ENCODE data around the gene PPARA.
"Not testable (repeated sequence)": the region's sequence is repeated elsewhere in the genome, so short reads cannot be mapped to it uniquely, and the experiment has no call there.

DNA sequence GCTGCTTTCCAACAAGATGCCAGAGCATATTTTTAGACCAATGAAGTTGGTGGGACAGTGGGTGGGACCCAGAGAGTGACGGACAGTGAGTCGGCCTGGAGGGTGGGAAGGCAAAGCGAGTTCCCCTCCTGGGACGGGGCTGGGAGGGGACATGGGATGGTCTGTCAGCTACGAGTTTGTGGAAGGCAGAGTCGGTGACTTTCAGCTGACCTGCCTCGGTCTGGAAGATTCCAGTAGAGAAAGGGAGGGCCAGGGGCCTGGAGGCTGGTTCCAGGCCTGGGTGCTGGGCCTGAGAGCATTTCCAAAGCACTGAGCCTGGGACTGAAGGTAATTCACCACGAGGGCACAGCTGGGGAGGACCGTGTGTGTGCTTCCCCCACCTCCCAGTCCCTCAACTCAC lies 10.9 kb upstream of the PPARA start:
- TF ChIP-seq, protein P1, sequence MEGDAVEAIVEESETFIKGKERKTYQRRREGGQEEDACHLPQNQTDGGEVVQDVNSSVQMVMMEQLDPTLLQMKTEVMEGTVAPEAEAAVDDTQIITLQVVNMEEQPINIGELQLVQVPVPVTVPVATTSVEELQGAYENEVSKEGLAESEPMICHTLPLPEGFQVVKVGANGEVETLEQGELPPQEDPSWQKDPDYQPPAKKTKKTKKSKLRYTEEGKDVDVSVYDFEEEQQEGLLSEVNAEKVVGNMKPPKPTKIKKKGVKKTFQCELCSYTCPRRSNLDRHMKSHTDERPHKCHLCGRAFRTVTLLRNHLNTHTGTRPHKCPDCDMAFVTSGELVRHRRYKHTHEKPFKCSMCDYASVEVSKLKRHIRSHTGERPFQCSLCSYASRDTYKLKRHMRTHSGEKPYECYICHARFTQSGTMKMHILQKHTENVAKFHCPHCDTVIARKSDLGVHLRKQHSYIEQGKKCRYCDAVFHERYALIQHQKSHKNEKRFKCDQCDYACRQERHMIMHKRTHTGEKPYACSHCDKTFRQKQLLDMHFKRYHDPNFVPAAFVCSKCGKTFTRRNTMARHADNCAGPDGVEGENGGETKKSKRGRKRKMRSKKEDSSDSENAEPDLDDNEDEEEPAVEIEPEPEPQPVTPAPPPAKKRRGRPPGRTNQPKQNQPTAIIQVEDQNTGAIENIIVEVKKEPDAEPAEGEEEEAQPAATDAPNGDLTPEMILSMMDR (IDR thresholded peaks at IDR 0.05), result not testable (repeated sequence)
- not testable (repeated sequence) for TF ChIP-seq POLR2AphosphoS5 (IDR thresholded peaks at IDR 0.05; ENCODE audit: low read depth, low read length); SIN3A (IDR thresholded peaks at IDR 0.05; ENCODE audit: borderline replicate concordance, insufficient read depth, low read depth, low read length)
- TF ChIP-seq, protein P2, sequence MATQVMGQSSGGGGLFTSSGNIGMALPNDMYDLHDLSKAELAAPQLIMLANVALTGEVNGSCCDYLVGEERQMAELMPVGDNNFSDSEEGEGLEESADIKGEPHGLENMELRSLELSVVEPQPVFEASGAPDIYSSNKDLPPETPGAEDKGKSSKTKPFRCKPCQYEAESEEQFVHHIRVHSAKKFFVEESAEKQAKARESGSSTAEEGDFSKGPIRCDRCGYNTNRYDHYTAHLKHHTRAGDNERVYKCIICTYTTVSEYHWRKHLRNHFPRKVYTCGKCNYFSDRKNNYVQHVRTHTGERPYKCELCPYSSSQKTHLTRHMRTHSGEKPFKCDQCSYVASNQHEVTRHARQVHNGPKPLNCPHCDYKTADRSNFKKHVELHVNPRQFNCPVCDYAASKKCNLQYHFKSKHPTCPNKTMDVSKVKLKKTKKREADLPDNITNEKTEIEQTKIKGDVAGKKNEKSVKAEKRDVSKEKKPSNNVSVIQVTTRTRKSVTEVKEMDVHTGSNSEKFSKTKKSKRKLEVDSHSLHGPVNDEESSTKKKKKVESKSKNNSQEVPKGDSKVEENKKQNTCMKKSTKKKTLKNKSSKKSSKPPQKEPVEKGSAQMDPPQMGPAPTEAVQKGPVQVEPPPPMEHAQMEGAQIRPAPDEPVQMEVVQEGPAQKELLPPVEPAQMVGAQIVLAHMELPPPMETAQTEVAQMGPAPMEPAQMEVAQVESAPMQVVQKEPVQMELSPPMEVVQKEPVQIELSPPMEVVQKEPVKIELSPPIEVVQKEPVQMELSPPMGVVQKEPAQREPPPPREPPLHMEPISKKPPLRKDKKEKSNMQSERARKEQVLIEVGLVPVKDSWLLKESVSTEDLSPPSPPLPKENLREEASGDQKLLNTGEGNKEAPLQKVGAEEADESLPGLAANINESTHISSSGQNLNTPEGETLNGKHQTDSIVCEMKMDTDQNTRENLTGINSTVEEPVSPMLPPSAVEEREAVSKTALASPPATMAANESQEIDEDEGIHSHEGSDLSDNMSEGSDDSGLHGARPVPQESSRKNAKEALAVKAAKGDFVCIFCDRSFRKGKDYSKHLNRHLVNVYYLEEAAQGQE (IDR thresholded peaks at IDR 0.05; ENCODE audit: insufficient read depth in 1 of 2, low read depth in 2 of 2, low read length in 1 of 2), result not testable (repeated sequence)

Measured in Panc1 (cell line).